Measurements from ENCODE around the gene IRF5.

Gene IRF5

DNA sequence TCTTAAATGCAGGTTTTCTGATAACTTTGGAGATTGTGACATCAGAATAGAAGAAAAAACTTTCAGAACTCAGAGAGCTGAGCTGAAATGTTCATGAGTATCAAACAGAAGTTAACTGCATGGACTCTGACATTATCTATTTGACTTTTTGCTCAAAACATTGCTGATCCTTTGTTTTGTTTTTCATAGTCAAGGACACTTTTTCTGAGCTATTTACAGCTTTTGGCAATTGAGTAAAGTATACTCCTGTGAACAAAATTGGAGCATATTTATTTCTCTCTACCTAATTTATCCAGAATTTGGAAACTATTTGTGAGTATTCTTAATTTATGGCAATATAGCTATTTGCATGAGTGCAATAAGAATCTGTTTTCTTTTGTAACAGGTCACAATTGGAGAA lies 38.3 kb upstream of the IRF5 start:
- TF ChIP-seq CTCF (IDR thresholded peaks at IDR 0.05; ENCODE audit: control insufficient read depth, insufficient read depth, low read depth, low read length, missing control alignments) = no peak

DNA sequence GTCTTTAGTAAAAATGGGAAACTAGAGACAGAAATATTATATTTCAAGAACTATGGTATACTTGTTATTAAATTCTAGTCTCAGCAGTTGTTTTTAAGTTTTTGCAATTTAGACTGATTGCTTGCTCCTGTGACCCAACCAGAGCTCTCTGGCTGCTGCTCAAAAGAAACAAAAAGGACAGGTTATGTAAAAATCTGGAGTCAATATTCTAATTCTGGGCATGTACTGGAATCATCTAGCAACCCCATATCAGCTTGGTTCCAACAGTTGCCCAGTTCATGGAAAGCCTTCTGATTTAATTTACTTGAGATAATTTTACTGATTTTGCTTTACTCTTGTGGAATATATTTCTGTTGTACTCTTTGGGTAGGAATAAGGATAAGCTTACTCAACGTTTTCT lies 37.5 kb upstream of the IRF5 start:
- H3K4me3 ChIP-seq (ENCODE audit: control insufficient read depth, low read depth, low read length) = no peak overlapping the region
- no peak for DNase-seq (ENCODE audit: low read depth)
- no peak for TF ChIP-seq CTCF (IDR thresholded peaks at IDR 0.05; ENCODE audit: control insufficient read depth, insufficient read depth, low read depth, low read length, missing control alignments)

More for the DNA sequence above, 38.3 kb upstream of the IRF5 start:
- H3K4me3 ChIP-seq (ENCODE audit: control insufficient read depth, low read depth, low read length) = no peak overlapping the region
- DNase-seq (ENCODE audit: low read depth) = no peak

DNA sequence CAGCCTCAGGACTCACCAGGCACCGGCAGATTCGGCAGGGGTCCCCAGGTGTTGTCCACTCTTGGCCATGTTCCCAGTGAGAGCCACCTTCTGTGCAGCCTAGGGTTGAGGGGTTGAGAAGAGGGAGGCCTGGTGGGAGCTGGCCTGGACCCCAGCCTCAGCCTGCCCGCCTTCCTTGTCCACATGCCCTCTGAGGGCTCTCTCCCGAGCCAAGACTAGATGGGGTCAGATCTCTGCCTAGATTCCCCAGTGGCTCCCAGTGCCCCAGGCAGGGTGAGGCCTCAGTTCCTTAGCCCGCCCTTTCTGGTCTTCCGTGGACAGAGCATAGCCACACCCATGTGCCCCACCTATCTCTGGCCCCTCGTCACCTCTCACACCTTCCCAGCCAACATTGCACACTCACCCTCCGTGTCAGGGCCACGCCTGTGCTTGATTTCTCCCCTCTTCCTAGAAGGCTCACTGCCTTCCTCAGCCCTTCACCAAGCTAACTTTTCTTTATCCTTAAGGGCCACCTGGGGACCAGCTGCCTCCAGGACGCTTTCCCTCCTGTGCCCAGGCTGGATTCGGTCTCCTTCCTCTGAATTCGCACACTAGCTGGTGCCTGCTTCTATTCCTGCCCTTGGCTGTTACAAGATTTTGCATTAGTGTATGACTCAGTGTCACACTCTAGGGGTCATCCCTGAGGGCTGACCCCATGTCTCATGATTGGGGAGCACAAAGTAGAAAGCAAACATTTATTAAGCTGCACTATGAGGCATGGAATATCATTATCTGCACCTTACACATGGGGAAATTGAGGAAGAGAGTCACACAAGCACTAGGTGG lies 34.8 kb upstream of the IRF5 start:
- TF ChIP-seq CTCF (IDR thresholded peaks at IDR 0.05; ENCODE audit: control insufficient read depth, insufficient read depth, low read depth, low read length, missing control alignments) = no peak
- H3K4me3 ChIP-seq (ENCODE audit: control insufficient read depth, low read depth, low read length) = no peak overlapping the region
- no peak for DNase-seq (ENCODE audit: low read depth)

GRCh38 chr7:128903621-128904361 lies 33.9 kb upstream of the IRF5 start:
- H3K4me3 ChIP-seq (ENCODE audit: control insufficient read depth, low read depth, low read length) = no peak overlapping the region
- TF ChIP-seq CTCF (IDR thresholded peaks at IDR 0.05; ENCODE audit: control insufficient read depth, insufficient read depth, low read depth, low read length, missing control alignments) = no peak
- no peak for DNase-seq (ENCODE audit: low read depth)

- DNase-seq (ENCODE audit: low read depth) = no peak
- peak; percentile 62 for TF ChIP-seq CTCF (IDR thresholded peaks at IDR 0.05; ENCODE audit: control insufficient read depth, insufficient read depth, low read depth, low read length, missing control alignments)
- no peak overlapping the region for H3K4me3 ChIP-seq (ENCODE audit: control insufficient read depth, low read depth, low read length)
Measured at GRCh38 chr7:128904381-128905197, 33.1 kb upstream of the IRF5 start.

DNA sequence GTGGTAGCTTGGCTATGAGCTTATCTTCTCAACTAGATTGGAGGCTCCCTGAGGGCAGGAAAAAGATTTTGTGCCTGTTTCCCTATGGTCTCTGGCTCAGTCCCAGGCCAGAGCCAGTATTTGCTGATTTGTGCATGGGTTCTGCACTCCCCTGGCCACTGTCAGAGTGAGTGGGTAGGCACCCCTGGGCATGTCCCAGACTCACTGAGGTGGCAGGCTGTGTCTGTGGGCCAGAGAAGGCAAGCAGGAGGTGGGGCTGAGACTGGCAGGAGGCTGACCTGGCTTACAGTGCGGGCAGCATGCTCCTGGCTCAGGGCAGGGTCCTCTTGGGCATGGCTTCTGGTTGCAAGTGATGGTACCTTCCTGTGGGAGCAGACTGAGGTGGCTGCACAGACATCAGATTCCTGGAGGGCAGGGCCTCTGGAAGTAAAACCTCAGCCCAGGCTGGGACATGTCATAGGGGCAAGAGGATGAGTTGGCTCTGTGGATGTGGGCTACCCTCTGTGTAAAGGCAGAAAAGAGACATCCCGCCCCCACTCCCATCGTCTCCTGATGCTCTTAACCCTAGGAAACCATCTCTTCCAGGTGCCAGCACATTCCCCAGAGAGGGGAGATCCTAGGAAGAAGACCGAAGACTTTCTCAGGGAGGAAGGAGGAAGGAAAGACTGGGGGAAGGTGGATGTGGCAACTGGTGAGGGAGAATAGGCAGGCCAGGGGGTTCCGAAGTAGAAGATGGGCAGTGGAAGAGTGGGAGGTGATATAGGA lies 31.5 kb upstream of the IRF5 start:
- TF ChIP-seq CTCF (IDR thresholded peaks at IDR 0.05; ENCODE audit: control insufficient read depth, insufficient read depth, low read depth, low read length, missing control alignments) = no peak
- no peak for DNase-seq (ENCODE audit: low read depth)
- H3K4me3 ChIP-seq (ENCODE audit: control insufficient read depth, low read depth, low read length) = no peak overlapping the region
